Neural cell (in vitro differentiated cells): Measurements from ENCODE around the gene SOS1. TPM values are rescaled to one million over a fixed set of nuclear protein-coding genes. Genes with fewer than 3 reads are reported as not detected.

Experiments used
- H2AFZ ChIP-seq: fragments of 200-600, 300-800 bp; sonication (generic), shearing (Covaris generic); 2 replicates; pipeline ENCODE4 v1.6.0; 2014; ENCODE audit warnings: low read depth, mild to moderate bottlenecking, antibody characterized with exemption, low read length, moderate library complexity
- H3F3A ChIP-seq: fragments of 200-600 bp; shearing (Covaris generic); 2 replicates; pipeline ENCODE4 v1.6.1; 2016; ENCODE audit warnings: mild to moderate bottlenecking, moderate library complexity, mixed read lengths, antibody characterized with exemption, low read length; ENCODE audit not compliant: insufficient read depth, poor library complexity, severe bottlenecking
- H3K27ac ChIP-seq: fragments of 200-600, 300-800 bp; sonication (generic), shearing (Covaris generic); 2 replicates; pipeline ENCODE4 v1.5.1; 2014; ENCODE audit warnings: mild to moderate bottlenecking, low read length, moderate library complexity
- H3K27me3 ChIP-seq: fragments of 300-800, 200-600 bp; sonication (generic), shearing (Covaris generic); 2 replicates; pipeline ENCODE4 v1.6.0; 2014; ENCODE audit warnings: mild to moderate bottlenecking, low read depth, low read length, moderate library complexity; ENCODE audit not compliant: insufficient read depth
- H3K36me3 ChIP-seq: fragments of 300-800, 200-600 bp; sonication (generic), shearing (Covaris generic); 2 replicates; pipeline ENCODE4 v1.5.1; 2014; ENCODE audit warnings: mild to moderate bottlenecking, antibody characterized with exemption, low read length, moderate library complexity; ENCODE audit not compliant: insufficient read depth
- H3K4me2 ChIP-seq: fragments of 300-800, 200-600 bp; sonication (generic), shearing (Covaris generic); 2 replicates; pipeline ENCODE4 v1.6.0; 2014; ENCODE audit warnings: mild to moderate bottlenecking, low read length
- H3K4me3 ChIP-seq: fragments of 300-800, 200-600 bp; sonication (generic), shearing (Covaris generic); 2 replicates; pipeline ENCODE4 v1.5.1; 2014; ENCODE audit warnings: mild to moderate bottlenecking, low read length, moderate library complexity
- H3K79me2 ChIP-seq: fragments of 200-600 bp; shearing (Covaris generic); replicated peaks from 2 replicates; pipeline ENCODE4 v1.6.0; 2014; ENCODE audit warnings: mild to moderate bottlenecking, low read length, moderate library complexity; ENCODE audit not compliant: insufficient read depth
- H3K9ac ChIP-seq: fragments of 300-800, 200-600 bp; sonication (generic), shearing (Covaris generic); 2 replicates; pipeline ENCODE4 v1.6.1; 2016; ENCODE audit warnings: mild to moderate bottlenecking, low read length, mixed read lengths
- H3K9me2 ChIP-seq: fragments of 200-600 bp; shearing (Covaris generic); 2 replicates; pipeline ENCODE4 v1.6.1; 2016; ENCODE audit warnings: mild to moderate bottlenecking, low read length, mixed read lengths; ENCODE audit not compliant: insufficient read depth
- H3K9me3 ChIP-seq: fragments of 200-600, 300-800 bp; sonication (generic), shearing (Covaris generic); 2 replicates; pipeline ENCODE4 v1.6.1; 2016; ENCODE audit warnings: mild to moderate bottlenecking, mixed run types, low read length, moderate library complexity, mixed read lengths
- H4K20me1 ChIP-seq: fragments of 200-600 bp; shearing (Covaris generic); 2 replicates; pipeline ENCODE4 v1.6.1; 2016; ENCODE audit warnings: mild to moderate bottlenecking, mixed run types; ENCODE audit not compliant: insufficient read depth
- CTCF ChIP-seq: fragments of 450-650 bp; IDR thresholded peaks from 2 replicates; pipeline ENCODE4 v1.5.1; 2014; ENCODE audit warnings: antibody characterized with exemption, mild to moderate bottlenecking, moderate library complexity; ENCODE audit not compliant: poor library complexity, severe bottlenecking
- EP300 ChIP-seq: fragments of 450-650 bp; conservative IDR thresholded peaks from 2 replicates; pipeline ENCODE4 v1.6.1; 2014; ENCODE audit warnings: antibody characterized with exemption, mild to moderate bottlenecking, moderate library complexity; ENCODE audit not compliant: poor library complexity, severe bottlenecking
- EZH2 ChIP-seq: fragments of 200-600, 300-800 bp; shearing (Covaris generic), sonication (generic); IDR thresholded peaks from 2 replicates; pipeline ENCODE4 v1.6.1; 2014; ENCODE audit warnings: antibody characterized with exemption, low read length, borderline replicate concordance, mild to moderate bottlenecking; ENCODE audit not compliant: insufficient read depth, poor library complexity, severe bottlenecking
- MXI1 ChIP-seq: fragments of 450-650 bp; conservative IDR thresholded peaks from 2 replicates; pipeline ENCODE4 v1.6.1; 2014; ENCODE audit warnings: antibody characterized with exemption, mild to moderate bottlenecking; ENCODE audit not compliant: poor library complexity, severe bottlenecking
- POLR2AphosphoS5 ChIP-seq: IDR thresholded peaks from 2 replicates; pipeline ENCODE4 v1.6.1; 2012
- RAD21 ChIP-seq: fragments of 450-650 bp; conservative IDR thresholded peaks from 2 replicates; pipeline ENCODE4 v1.6.1; 2014; ENCODE audit warnings: antibody characterized with exemption, mild to moderate bottlenecking, moderate library complexity
- REST ChIP-seq: IDR thresholded peaks from 2 replicates; pipeline ENCODE4 v1.6.1; 2012; ENCODE audit warnings: borderline replicate concordance
- SMC3 ChIP-seq: fragments of 450-650 bp; conservative IDR thresholded peaks from 2 replicates; pipeline ENCODE4 v1.6.1; 2014; ENCODE audit warnings: antibody characterized with exemption, mild to moderate bottlenecking, moderate library complexity; ENCODE audit not compliant: poor library complexity
- TAF1 ChIP-seq: IDR thresholded peaks from 2 replicates; pipeline ENCODE4 v1.6.1; 2012; ENCODE audit warnings: low read depth
- polyA plus RNA-seq: library from polyadenylated mRNA; depleted of rRNA; stranded (reverse); fragments of >200 nt; gene quantifications from 2 replicates; pipeline ENCODE4 v1.2.3, GENCODE V29; 2014

Gene SOS1
- polyA plus RNA-seq, 1 donor from 2014 or later = 19.0 TPM

GRCh38 chr2:39128919-39129391 lies 8.1 kb upstream of the SOS1 start:
- H3K9ac ChIP-seq = no peak overlapping the region
- no peak overlapping the region for H3K4me2 ChIP-seq
- H3K27me3 ChIP-seq = no peaks in the 10 kb centered on the region
- no peak overlapping the region for H3K4me3 ChIP-seq
- H3K9me3 ChIP-seq = no peaks in the 10 kb centered on the region
- H2AFZ ChIP-seq = no peak overlapping the region
- H4K20me1 ChIP-seq = no peaks in the 10 kb centered on the region
- TF ChIP-seq EZH2 (no peak), SMC3 (no peak), TAF1 (no peak), CTCF (no peak), POLR2AphosphoS5 (no peak), EP300 (no peak), MXI1 (no peak), RAD21 (no peak), REST (no peak)
- H3F3A ChIP-seq = no peaks in the 10 kb centered on the region
- H3K36me3 ChIP-seq = no peaks in the 10 kb centered on the region
- no peaks in the 10 kb centered on the region for H3K9me2 ChIP-seq
- H3K79me2 ChIP-seq = no peaks in the 10 kb centered on the region
- no peak overlapping the region for H3K27ac ChIP-seq

GRCh38 chr2:39127973-39128372 lies 7.1 kb upstream of the SOS1 start:
- Histone ChIP-seq H3K4me2 (no peak overlapping the region), H3K9ac (no peak overlapping the region), H3K9me3 (no peaks in the 10 kb centered on the region), H3K27me3 (no peaks in the 10 kb centered on the region), H3K79me2 (no peaks in the 10 kb centered on the region), H3K4me3 (no peak overlapping the region), H2AFZ (no peak overlapping the region), H3K36me3 (no peaks in the 10 kb centered on the region), H3K27ac (no peak overlapping the region), H3K9me2 (no peaks in the 10 kb centered on the region), H4K20me1 (no peaks in the 10 kb centered on the region), H3F3A (no peaks in the 10 kb centered on the region)
- TF ChIP-seq CTCF (no peak), EP300 (no peak), POLR2AphosphoS5 (no peak), REST (no peak), RAD21 (no peak), TAF1 (no peak), MXI1 (no peak), EZH2 (no peak), SMC3 (no peak)
